ENCODE results near the gene HEATR5B. TPM values are rescaled to one million over a fixed set of nuclear protein-coding genes. Genes with fewer than 3 reads are reported as not detected.
A peak's percentile ranks its signal among the peaks of the same experiment; 100 is the strongest.
"Not testable (repeated sequence)": the region's sequence is repeated elsewhere in the genome, so short reads cannot be mapped to it uniquely, and the experiment has no call there.

The HEATR5B gene
- total and polyA plus RNA-seq, 9 of the 15 experiments (the other 6 are each of a cell fraction or from before 2014, with no cell fraction given) = 4.2 to 21.7 (median 12.2) TPM

- POLR2A ChIA-PET; FAIRE-seq; BruUV-seq (replicated peaks): not testable (repeated sequence)
These were observed 147.6 kb downstream of the HEATR5B start for GRCh38 chr2:36936526-36936925.

GRCh38 chr2:36931688-36932087 lies 152.5 kb downstream of the HEATR5B start:
- ATAC-seq = peak; percentile 27; the same call in 2 of the 3 replicates
- 78% methylated on average over 4 of the region's 6 CpGs for WGBS (ENCODE audit: insufficient coverage, low coverage, missing lambda C conversion rate)
- TF ChIP-seq ZNF121 (CRISPR knock-in tag; conservative IDR thresholded peaks at IDR 0.05) = peak; percentile 76
- intact Hi-C loops (cut with micrococcal nuclease); H2AFZ ChIP-seq (ENCODE audit: low read depth, low read length); in situ Hi-C loops (cut with MboI); H3K27ac ChIP-seq (ENCODE audit: extremely low read depth, low read depth, low read length); FAIRE-seq; H3K4me2 ChIP-seq (ENCODE audit: insufficient read depth, low read length); H3K9me3 ChIP-seq (replicated peaks; ENCODE audit: control insufficient read depth, insufficient read depth, low read depth, low read length); H4K20me1 ChIP-seq (replicated peaks; ENCODE audit: control insufficient read depth, insufficient read depth, low read length); H3K4me1 ChIP-seq (replicated peaks in 1 of 2; ENCODE audit: control insufficient read depth in 2 of 2, insufficient read depth in 2 of 2, low read length in 2 of 2); H3K27me3 ChIP-seq (ENCODE audit: control insufficient read depth in 2 of 2, insufficient read depth in 2 of 2, low read length in 2 of 2); H3K9me1 ChIP-seq (ENCODE audit: control insufficient read depth, insufficient read depth, low read length); H3K36me3 ChIP-seq (ENCODE audit: control insufficient read depth, insufficient read depth, low read length); CTCF ChIA-PET (ENCODE audit: low intra/inter-chr PET ratio); POLR2A ChIA-PET; H3K79me2 ChIP-seq (ENCODE audit: control insufficient read depth, insufficient read depth, low read length); H3K9ac ChIP-seq (ENCODE audit: insufficient read depth in 1 of 2, low read depth in 2 of 2, low read length in 2 of 2); DNase-seq (ENCODE audit: extremely low read depth in 1 of 4, low spot score in 3 of 4); H3K4me3 ChIP-seq; BruUV-seq (replicated peaks): not testable (repeated sequence)

More at GRCh38 chr2:36936526-36936925, 147.6 kb downstream of the HEATR5B start:
- DNase-seq (ENCODE audit: extremely low read depth in 1 of 4, low spot score in 3 of 4); H4K20me1 ChIP-seq (replicated peaks; ENCODE audit: control insufficient read depth, insufficient read depth, low read length); H3K9ac ChIP-seq (ENCODE audit: insufficient read depth in 1 of 2, low read depth in 2 of 2, low read length in 2 of 2); intact Hi-C loops (cut with micrococcal nuclease); H3K4me1 ChIP-seq (replicated peaks in 1 of 2; ENCODE audit: control insufficient read depth in 2 of 2, insufficient read depth in 2 of 2, low read length in 2 of 2); H3K4me3 ChIP-seq; ATAC-seq; H3K9me1 ChIP-seq (ENCODE audit: control insufficient read depth, insufficient read depth, low read length); CTCF ChIA-PET (ENCODE audit: low intra/inter-chr PET ratio); in situ Hi-C loops (cut with MboI); H3K4me2 ChIP-seq (ENCODE audit: insufficient read depth, low read length); H3K9me3 ChIP-seq (replicated peaks; ENCODE audit: control insufficient read depth, insufficient read depth, low read depth, low read length); H3K36me3 ChIP-seq (ENCODE audit: control insufficient read depth, insufficient read depth, low read length); H3K27me3 ChIP-seq (ENCODE audit: control insufficient read depth in 2 of 2, insufficient read depth in 2 of 2, low read length in 2 of 2); H2AFZ ChIP-seq (ENCODE audit: low read depth, low read length): not testable (repeated sequence)
- H3K79me2 ChIP-seq (ENCODE audit: control insufficient read depth, insufficient read depth, low read length) = peaks cover 18% of the 10 kb centered on the region; the same call in 1 of the 3 replicates
- peak overlapping the region; percentile 31; the same call in 1 of the 3 replicates for H3K27ac ChIP-seq (ENCODE audit: extremely low read depth, low read depth, low read length)
- TF ChIP-seq MAFG (tag; conservative IDR thresholded peaks at IDR 0.05) = 0 out of 2 replicates have a peak, but pooled peaks have one; percentile 53
- TF ChIP-seq MAFK (IDR thresholded peaks at IDR 0.05; ENCODE audit: low read length) = peak; percentile 11; the same call in 1 of the 2 replicates
- 0 out of 2 replicates have a peak, but pooled peaks have one; percentile 21 for TF ChIP-seq MAFF (IDR thresholded peaks at IDR 0.05; ENCODE audit: low read length)
- TF ChIP-seq ZNF316 (IDR thresholded peaks at IDR 0.05) = peak; percentile 84
- peak; percentile 66 for TF ChIP-seq C11orf30 (IDR thresholded peaks at IDR 0.05; ENCODE audit: low read depth)

Other genes starting within 250 kb of the HEATR5B start
Only the 7 nearest of the 8 such genes appear.
- gene STRN, start 117.8 kb downstream of the HEATR5B start, total RNA-seq (2014; rRNA removed) = 12.8 and 13.4 TPM in 2 replicates
- gene STRN, start 117.8 kb downstream of the HEATR5B start, total RNA-seq (2014; rRNA removed; fragmentation: Illumina TruSeq; extraction: Trizol) = 23.6 and 30.9 TPM in 2 replicates
- gene STRN, start 117.8 kb downstream of the HEATR5B start, total RNA-seq (2015; rRNA removed; fragmentation: Illumina TruSeq; extraction: Trizol) = 18.1 and 20.0 TPM in 2 replicates
- 26.4 and 29.1 TPM in 2 replicates for gene STRN, start 117.8 kb downstream of the HEATR5B start, total RNA-seq (2021)
- gene STRN, start 117.8 kb downstream of the HEATR5B start, polyA plus RNA-seq (2011; rRNA removed) = 24.2 and 31.2 TPM in 2 replicates
- gene STRN, start 117.8 kb downstream of the HEATR5B start, polyA plus RNA-seq (2014; fragmentation: Illumina TruSeq; extraction: Trizol) = 19.2 and 22.4 TPM in 2 replicates
- 1 to 10 TPM; 1.3 to 1.6 TPM for gene STRN, start 117.8 kb downstream of the HEATR5B start, polyA plus RNA-seq (2014; fragmentation: Nextera tagmentation; extraction: Ambion mirVana)
- 11.4 and 12.8 TPM in 2 replicates for gene STRN, start 117.8 kb downstream of the HEATR5B start, polyA plus RNA-seq (2014; rRNA removed)
- gene GPATCH11, start 146 bp upstream of the HEATR5B start, total RNA-seq (2014; rRNA removed) = 10.0 and 11.3 TPM in 2 replicates
- gene GPATCH11, start 146 bp upstream of the HEATR5B start, total RNA-seq (2014; rRNA removed; fragmentation: Illumina TruSeq; extraction: Trizol) = 23.9 and 27.1 TPM in 2 replicates
- gene GPATCH11, start 146 bp upstream of the HEATR5B start, total RNA-seq (2015; rRNA removed; fragmentation: Illumina TruSeq; extraction: Trizol) = 20.0 and 22.8 TPM in 2 replicates
- gene GPATCH11, start 146 bp upstream of the HEATR5B start, total RNA-seq (2021) = 9.9 and 10.5 TPM in 2 replicates
- gene GPATCH11, start 146 bp upstream of the HEATR5B start, polyA plus RNA-seq (2011; rRNA removed) = 12.9 and 18.1 TPM in 2 replicates
- gene GPATCH11, start 146 bp upstream of the HEATR5B start, polyA plus RNA-seq (2014; fragmentation: Illumina TruSeq; extraction: Trizol) = 18.2 and 21.5 TPM in 2 replicates
- 10 to 100 TPM in 1 of 2 experiments, 1 to 10 TPM in 1; 7.9 to 11.3 TPM for gene GPATCH11, start 146 bp upstream of the HEATR5B start, polyA plus RNA-seq (2014; fragmentation: Nextera tagmentation; extraction: Ambion mirVana)
- 15.2 and 15.6 TPM in 2 replicates for gene GPATCH11, start 146 bp upstream of the HEATR5B start, polyA plus RNA-seq (2014; rRNA removed)
- gene EIF2AK2, start 72.6 kb upstream of the HEATR5B start, total RNA-seq (2014; rRNA removed) = 6.8 and 11.6 TPM in 2 replicates
- gene EIF2AK2, start 72.6 kb upstream of the HEATR5B start, total RNA-seq (2014; rRNA removed; fragmentation: Illumina TruSeq; extraction: Trizol) = 18.8 and 23.2 TPM in 2 replicates
- gene EIF2AK2, start 72.6 kb upstream of the HEATR5B start, total RNA-seq (2015; rRNA removed; fragmentation: Illumina TruSeq; extraction: Trizol) = 15.6 and 18.8 TPM in 2 replicates
- gene EIF2AK2, start 72.6 kb upstream of the HEATR5B start, total RNA-seq (2021) = 17.2 and 17.6 TPM in 2 replicates
- 10.8 and 13.3 TPM in 2 replicates for gene EIF2AK2, start 72.6 kb upstream of the HEATR5B start, polyA plus RNA-seq (2011; rRNA removed)
- 14.7 and 19.5 TPM in 2 replicates for gene EIF2AK2, start 72.6 kb upstream of the HEATR5B start, polyA plus RNA-seq (2014; fragmentation: Illumina TruSeq; extraction: Trizol)
- 1 to 10 TPM; 3.8 to 5.6 TPM for gene EIF2AK2, start 72.6 kb upstream of the HEATR5B start, polyA plus RNA-seq (2014; fragmentation: Nextera tagmentation; extraction: Ambion mirVana)
- 10.7 and 12.5 TPM in 2 replicates for gene EIF2AK2, start 72.6 kb upstream of the HEATR5B start, polyA plus RNA-seq (2014; rRNA removed)
- gene SULT6B1, start 104.3 kb upstream of the HEATR5B start, total RNA-seq (2014; rRNA removed) = not detected in 2 replicates
- gene SULT6B1, start 104.3 kb upstream of the HEATR5B start, total RNA-seq (2014; rRNA removed; fragmentation: Illumina TruSeq; extraction: Trizol) = not detected in 2 replicates
- not detected in 2 replicates for gene SULT6B1, start 104.3 kb upstream of the HEATR5B start, total RNA-seq (2015; rRNA removed; fragmentation: Illumina TruSeq; extraction: Trizol)
- not detected in 2 replicates for gene SULT6B1, start 104.3 kb upstream of the HEATR5B start, total RNA-seq (2021)
- not detected in 2 replicates for gene SULT6B1, start 104.3 kb upstream of the HEATR5B start, polyA plus RNA-seq (2011; rRNA removed)
- gene SULT6B1, start 104.3 kb upstream of the HEATR5B start, polyA plus RNA-seq (2014; fragmentation: Illumina TruSeq; extraction: Trizol) = not detected in 2 replicates
- gene SULT6B1, start 104.3 kb upstream of the HEATR5B start, polyA plus RNA-seq (2014; fragmentation: Nextera tagmentation; extraction: Ambion mirVana) = not detected
- not detected in 2 replicates for gene SULT6B1, start 104.3 kb upstream of the HEATR5B start, polyA plus RNA-seq (2014; rRNA removed)
- gene CEBPZOS, start 112.1 kb upstream of the HEATR5B start, total RNA-seq (2014; rRNA removed) = 19.7 and 21.7 TPM in 2 replicates
- 41.5 and 46.3 TPM in 2 replicates for gene CEBPZOS, start 112.1 kb upstream of the HEATR5B start, total RNA-seq (2014; rRNA removed; fragmentation: Illumina TruSeq; extraction: Trizol)
- gene CEBPZOS, start 112.1 kb upstream of the HEATR5B start, total RNA-seq (2015; rRNA removed; fragmentation: Illumina TruSeq; extraction: Trizol) = 28.5 and 32.1 TPM in 2 replicates
- 48.0 and 48.9 TPM in 2 replicates for gene CEBPZOS, start 112.1 kb upstream of the HEATR5B start, total RNA-seq (2021)
- gene CEBPZOS, start 112.1 kb upstream of the HEATR5B start, polyA plus RNA-seq (2011; rRNA removed) = 48.8 and 53.7 TPM in 2 replicates
- 46.4 and 59.2 TPM in 2 replicates for gene CEBPZOS, start 112.1 kb upstream of the HEATR5B start, polyA plus RNA-seq (2014; fragmentation: Illumina TruSeq; extraction: Trizol)
- 10 to 100 TPM; 28.5 to 64.8 TPM for gene CEBPZOS, start 112.1 kb upstream of the HEATR5B start, polyA plus RNA-seq (2014; fragmentation: Nextera tagmentation; extraction: Ambion mirVana)
- 46.7 and 62.4 TPM in 2 replicates for gene CEBPZOS, start 112.1 kb upstream of the HEATR5B start, polyA plus RNA-seq (2014; rRNA removed)
- gene CEBPZ, start 147.2 kb upstream of the HEATR5B start, total RNA-seq (2014; rRNA removed) = 63.5 and 77.1 TPM in 2 replicates
- 160 and 192 TPM in 2 replicates for gene CEBPZ, start 147.2 kb upstream of the HEATR5B start, total RNA-seq (2014; rRNA removed; fragmentation: Illumina TruSeq; extraction: Trizol)
- gene CEBPZ, start 147.2 kb upstream of the HEATR5B start, total RNA-seq (2015; rRNA removed; fragmentation: Illumina TruSeq; extraction: Trizol) = 111 and 118 TPM in 2 replicates
- 84.9 and 91.4 TPM in 2 replicates for gene CEBPZ, start 147.2 kb upstream of the HEATR5B start, total RNA-seq (2021)
- gene CEBPZ, start 147.2 kb upstream of the HEATR5B start, polyA plus RNA-seq (2011; rRNA removed) = 30.2 and 49.7 TPM in 2 replicates
- 74.8 and 82.8 TPM in 2 replicates for gene CEBPZ, start 147.2 kb upstream of the HEATR5B start, polyA plus RNA-seq (2014; fragmentation: Illumina TruSeq; extraction: Trizol)
- 100 to 1,000 TPM in 1 of 2 experiments, 10 to 100 TPM in 1; 56.5 to 102 TPM for gene CEBPZ, start 147.2 kb upstream of the HEATR5B start, polyA plus RNA-seq (2014; fragmentation: Nextera tagmentation; extraction: Ambion mirVana)
- gene CEBPZ, start 147.2 kb upstream of the HEATR5B start, polyA plus RNA-seq (2014; rRNA removed) = 63.3 and 68.1 TPM in 2 replicates
- gene NDUFAF7, start 147.3 kb upstream of the HEATR5B start, total RNA-seq (2014; rRNA removed) = 12.9 and 14.9 TPM in 2 replicates
- gene NDUFAF7, start 147.3 kb upstream of the HEATR5B start, total RNA-seq (2014; rRNA removed; fragmentation: Illumina TruSeq; extraction: Trizol) = 29.3 and 31.5 TPM in 2 replicates
- gene NDUFAF7, start 147.3 kb upstream of the HEATR5B start, total RNA-seq (2015; rRNA removed; fragmentation: Illumina TruSeq; extraction: Trizol) = 23.4 and 23.9 TPM in 2 replicates
- gene NDUFAF7, start 147.3 kb upstream of the HEATR5B start, total RNA-seq (2021) = 20.7 and 23.4 TPM in 2 replicates
- 31.9 and 41.6 TPM in 2 replicates for gene NDUFAF7, start 147.3 kb upstream of the HEATR5B start, polyA plus RNA-seq (2011; rRNA removed)
- gene NDUFAF7, start 147.3 kb upstream of the HEATR5B start, polyA plus RNA-seq (2014; fragmentation: Illumina TruSeq; extraction: Trizol) = 20.6 and 22.1 TPM in 2 replicates
- 10 to 100 TPM; 18.9 to 25.0 TPM for gene NDUFAF7, start 147.3 kb upstream of the HEATR5B start, polyA plus RNA-seq (2014; fragmentation: Nextera tagmentation; extraction: Ambion mirVana)
- 30.1 and 34.3 TPM in 2 replicates for gene NDUFAF7, start 147.3 kb upstream of the HEATR5B start, polyA plus RNA-seq (2014; rRNA removed)